ENCODE data around the gene PIAS1. TPM values are rescaled to one million over a fixed set of nuclear protein-coding genes. Genes with fewer than 3 reads are reported as not detected.
"Not testable (repeated sequence)": the region's sequence is repeated elsewhere in the genome, so short reads cannot be mapped to it uniquely, and the experiment has no call there.

The PIAS1 gene
- total RNA-seq (2022) (32.9 and 36.8 TPM in 2 replicates), Bru-seq, nascent RNA (percentile 91 among the genes with signal in this experiment), BruChase-seq, experiment 1, labeled RNA remaining after a 6-hour chase (percentile 79 among the genes with signal in this experiment), BruChase-seq, experiment 2, labeled RNA remaining after a 2-hour chase (percentile 88 among the genes with signal in this experiment)
- long read RNA-seq, full-length matches to known transcripts, result 56 of 74 reads
- long read RNA-seq, partial matches to known transcripts, result 3 of 74 reads
- long read RNA-seq, other reads (novel, unspliced or antisense), result 15 of 74 reads

- DNase-seq (ENCODE audit: unreplicated experiment), result peak; percentile 91
- Mint-ChIP-seq H3K4me1 (ENCODE audit: insufficient read depth, unreplicated experiment) (peaks cover 25% of the 10 kb centered on the region), H3K4me3 (ENCODE audit: unreplicated experiment) (peak within 1 kb of the TSS; percentile 100), H3K27ac (ENCODE audit: low read depth, unreplicated experiment) (peak within 1 kb of the TSS; percentile 93), H3K9me3 (ENCODE audit: unreplicated experiment) (no peaks in the 10 kb centered on the region), H3K27me3 (ENCODE audit: insufficient read depth, unreplicated experiment) (no peaks in the 10 kb centered on the region), H3K36me3 (ENCODE audit: insufficient read depth, unreplicated experiment) (peaks cover 6% of the 10 kb centered on the region)
- TF ChIP-seq CTCF (IDR thresholded peaks at IDR 0.05; ENCODE audit: unreplicated experiment), result no peak
- ChIA-PET CTCF (interaction anchor here (0.6 to 1.7 kb wide), 3 partner anchors 101 to 1619 kb away, joined by 3 to 5 read pairs (median 4); no protein-coding TSS in a partner anchor), POLR2A (interaction anchor here (0.6 to 5.3 kb wide), 40 partner anchors 10 to 1547 kb away, joined by 3 to 55 read pairs (median 5); partner anchors contain the start of gene FEM1B)
- no TSS peak for BruUV-seq (replicated peaks)
- intact Hi-C loops (cut with micrococcal nuclease), result no loop called here
Measured at GRCh38 chr15:68053701-68054627, at the start of gene PIAS1. Gene PIAS1 (plus strand): TSS chr15:68054315. CDS start chr15:68054327, 12 bp downstream.

- H3K4me3 Mint-ChIP-seq (ENCODE audit: unreplicated experiment); intact Hi-C loops (cut with micrococcal nuclease); H3K27me3 Mint-ChIP-seq (ENCODE audit: insufficient read depth, unreplicated experiment); CTCF ChIA-PET; H3K36me3 Mint-ChIP-seq (ENCODE audit: insufficient read depth, unreplicated experiment); H3K27ac Mint-ChIP-seq (ENCODE audit: low read depth, unreplicated experiment); BruUV-seq (replicated peaks); DNase-seq (ENCODE audit: unreplicated experiment); H3K4me1 Mint-ChIP-seq (ENCODE audit: insufficient read depth, unreplicated experiment): not testable (repeated sequence)
- H3K9me3 Mint-ChIP-seq (ENCODE audit: unreplicated experiment), result peaks cover 34% of the 10 kb centered on the region
- POLR2A ChIA-PET, result interaction anchor here (0.7 kb wide), 1 partner anchor 31 kb away, joined by 3 read pairs; no protein-coding TSS in a partner anchor
Measured at GRCh38 chr15:68007642-68008041, 46.5 kb upstream of the PIAS1 start.

- TF ChIP-seq CTCF (IDR thresholded peaks at IDR 0.05; ENCODE audit: unreplicated experiment), result no peak
- no peak overlapping the region for H3K27ac Mint-ChIP-seq (ENCODE audit: low read depth, unreplicated experiment)
Measured at GRCh38 chr15:68010361-68011153, 43.6 kb upstream of the PIAS1 start.

GRCh38 chr15:68012911-68013310 is 41.2 kb upstream of the PIAS1 start:
- no peak for TF ChIP-seq CTCF (IDR thresholded peaks at IDR 0.05; ENCODE audit: unreplicated experiment)
- CTCF ChIA-PET, result interaction anchor here (0.5 kb wide), 1 partner anchor 141 kb away, joined by 4 read pairs; no protein-coding TSS in a partner anchor
- no TSS peak for BruUV-seq (replicated peaks)
- no peak overlapping the region for H3K4me3 Mint-ChIP-seq (ENCODE audit: unreplicated experiment)
- peaks cover 12% of the 10 kb centered on the region for H3K9me3 Mint-ChIP-seq (ENCODE audit: unreplicated experiment)
- DNase-seq (ENCODE audit: unreplicated experiment), result no peak
- POLR2A ChIA-PET, result interaction anchor here (0.9 to 1.1 kb wide), 2 partner anchors 14 to 17 kb away, joined by 3 to 4 read pairs; no protein-coding TSS in a partner anchor
- H3K27ac Mint-ChIP-seq (ENCODE audit: low read depth, unreplicated experiment), result no peak overlapping the region
- no peaks in the 10 kb centered on the region for H3K27me3 Mint-ChIP-seq (ENCODE audit: insufficient read depth, unreplicated experiment)
- no peaks in the 10 kb centered on the region for H3K36me3 Mint-ChIP-seq (ENCODE audit: insufficient read depth, unreplicated experiment)
- intact Hi-C loops (cut with micrococcal nuclease), result no loop called here
- H3K4me1 Mint-ChIP-seq (ENCODE audit: insufficient read depth, unreplicated experiment), result peaks cover 13% of the 10 kb centered on the region

More at GRCh38 chr15:68010361-68011153, 43.6 kb upstream of the PIAS1 start:
- ChIA-PET CTCF (interaction anchor here (0.6 kb wide), 1 partner anchor 27 kb away, joined by 3 read pairs; no protein-coding TSS in a partner anchor), POLR2A (no interaction called here)
- peaks cover 27% of the 10 kb centered on the region for H3K9me3 Mint-ChIP-seq (ENCODE audit: unreplicated experiment)
- H3K36me3 Mint-ChIP-seq (ENCODE audit: insufficient read depth, unreplicated experiment), result no peaks in the 10 kb centered on the region
- intact Hi-C loops (cut with micrococcal nuclease), result no loop called here
- peaks cover 7% of the 10 kb centered on the region for H3K4me1 Mint-ChIP-seq (ENCODE audit: insufficient read depth, unreplicated experiment)
- DNase-seq (ENCODE audit: unreplicated experiment), result no peak
- no peak overlapping the region for H3K4me3 Mint-ChIP-seq (ENCODE audit: unreplicated experiment)
- BruUV-seq (replicated peaks), result no TSS peak
- no peaks in the 10 kb centered on the region for H3K27me3 Mint-ChIP-seq (ENCODE audit: insufficient read depth, unreplicated experiment)
